BLaER1 treated with 17β-estradiol and CSF1 and Interleukin-3, amounts not matched to agents 10 nM and 100 nM (cell line): Measurements from ENCODE around the gene PDS5B.

Source experiments
- H3K27ac ChIP-seq, 11 experiments: shearing (Covaris generic); formaldehyde crosslinking; 2 replicates each; pipeline ENCODE4 v1.8.1; 2022
- H3K27me3 ChIP-seq, 11 experiments: shearing (Covaris generic); formaldehyde crosslinking; 2 replicates each; pipeline ENCODE4 v1.8.1; 2022
- H3K36me3 ChIP-seq, 11 experiments: shearing (Covaris generic); formaldehyde crosslinking; 2 replicates each; pipeline ENCODE4 v1.8.1; 2022
- H3K4me1 ChIP-seq, 10 experiments: shearing (Covaris generic); formaldehyde crosslinking; 2 replicates each; pipeline ENCODE4 v1.8.1; 2022
- H3K4me2 ChIP-seq, 11 experiments: shearing (Covaris generic); formaldehyde crosslinking; 2 replicates each; pipeline ENCODE4 v1.8.1; 2022
- H3K4me3 ChIP-seq, 10 experiments: shearing (Covaris generic); formaldehyde crosslinking; 2 replicates each; pipeline ENCODE4 v1.8.1; 2022
- H3K9ac ChIP-seq, 11 experiments: shearing (Covaris generic); formaldehyde crosslinking; 2 replicates each; pipeline ENCODE4 v1.8.1; 2022
- H3K9me3 ChIP-seq, 11 experiments: shearing (Covaris generic); formaldehyde crosslinking; replicated peaks in 1 of 11; 2 replicates each; pipeline ENCODE4 v1.8.1; 2022
- H4K20me1 ChIP-seq, 11 experiments: shearing (Covaris generic); formaldehyde crosslinking; 2 replicates each; pipeline ENCODE4 v1.8.1; 2022
- Cebpa-rat ChIP-seq, 11 experiments: shearing (Covaris generic); IDR thresholded peaks; 2 replicates each; pipeline ENCODE4 v1.8.1; 2022

The PDS5B gene

GRCh38 chr13:32791545-32792172 lies 205.4 kb downstream of the PDS5B start:
- Histone ChIP-seq H3K27ac (no peak overlapping the region), H3K27me3 (no peaks in the 10 kb centered on the region), H3K9me3 (no peaks in the 10 kb centered on the region), H3K4me1 (peaks cover 8 to 16% (median 12%) of the 10 kb centered on the region in 10 experiments; a peak in 17 of 20 replicates), H3K9ac (no peak overlapping the region), H3K4me3 (no peak overlapping the region), H3K4me2 (peak overlapping the region in 8 of 11 experiments; percentile 8 to 60 (median 34); a peak in 18 of 22 replicates), H4K20me1 (no peaks in the 10 kb centered on the region), H3K36me3 (peaks cover 10 to 28% (median 16%) of the 10 kb centered on the region in 11 experiments; a peak in 14 of 22 replicates)
- no peak for TF ChIP-seq Cebpa-rat (IDR thresholded peaks at IDR 0.05)

DNA sequence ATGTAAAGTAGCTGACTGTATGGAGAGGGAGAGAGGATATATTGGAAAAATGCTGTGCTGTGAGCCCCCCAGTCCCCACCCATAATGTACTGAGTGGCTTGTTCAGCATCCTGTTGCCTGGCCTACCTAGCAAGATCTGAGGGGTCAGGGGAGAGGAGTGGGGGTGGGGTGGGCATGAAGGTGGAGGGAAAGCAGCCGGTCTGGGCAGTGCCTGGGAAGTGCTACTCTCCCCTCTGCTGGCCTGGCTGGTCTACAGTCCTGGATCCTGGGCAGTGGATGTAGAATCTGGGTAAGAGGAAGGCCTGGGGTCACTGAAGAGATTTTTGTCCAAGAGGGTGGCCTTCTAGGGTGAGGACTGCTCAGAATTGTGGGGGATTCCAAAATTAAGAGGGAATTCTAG lies 210.5 kb downstream of the PDS5B start:
- H3K9ac ChIP-seq: no peak overlapping the region
- H3K4me3 ChIP-seq: no peak overlapping the region
- H3K27me3 ChIP-seq: no peaks in the 10 kb centered on the region
- H3K4me2 ChIP-seq: no peak overlapping the region
- H3K4me1 ChIP-seq: peaks cover 0 to 14% (median 6%) of the 10 kb centered on the region in 10 experiments; a peak in 15 of 20 replicates
- no peaks in the 10 kb centered on the region for H4K20me1 ChIP-seq
- H3K9me3 ChIP-seq: peaks cover 10 to 31% (median 15%) of the 10 kb centered on the region in 11 experiments; a peak in 21 of 22 replicates
- no peak for TF ChIP-seq Cebpa-rat (IDR thresholded peaks at IDR 0.05)
- no peak overlapping the region for H3K27ac ChIP-seq
- H3K36me3 ChIP-seq: no peaks in the 10 kb centered on the region

GRCh38 chr13:32802159-32802558 lies 215.9 kb downstream of the PDS5B start:
- no peaks in the 10 kb centered on the region for H3K27me3 ChIP-seq
- peak overlapping the region in 3 of 11 experiments; percentile 19 to 34 (median 31); a peak in 3 of 22 replicates for H3K9ac ChIP-seq
- H3K4me2 ChIP-seq: peak overlapping the region; percentile 14 to 79 (median 42); a peak in 18 of 22 replicates
- H3K9me3 ChIP-seq: peaks cover 13 to 44% (median 22%) of the 10 kb centered on the region in 11 experiments
- no peaks in the 10 kb centered on the region for H3K36me3 ChIP-seq
- peaks cover 0 to 27% (median 14%) of the 10 kb centered on the region in 10 experiments; a peak in 17 of 20 replicates for H3K4me1 ChIP-seq
- H3K4me3 ChIP-seq: no peak overlapping the region
- no peaks in the 10 kb centered on the region for H4K20me1 ChIP-seq
- H3K27ac ChIP-seq: peak overlapping the region in 5 of 11 experiments; percentile 10 to 38 (median 22); a peak in 6 of 22 replicates
- no peak for TF ChIP-seq Cebpa-rat (IDR thresholded peaks at IDR 0.05)

DNA sequence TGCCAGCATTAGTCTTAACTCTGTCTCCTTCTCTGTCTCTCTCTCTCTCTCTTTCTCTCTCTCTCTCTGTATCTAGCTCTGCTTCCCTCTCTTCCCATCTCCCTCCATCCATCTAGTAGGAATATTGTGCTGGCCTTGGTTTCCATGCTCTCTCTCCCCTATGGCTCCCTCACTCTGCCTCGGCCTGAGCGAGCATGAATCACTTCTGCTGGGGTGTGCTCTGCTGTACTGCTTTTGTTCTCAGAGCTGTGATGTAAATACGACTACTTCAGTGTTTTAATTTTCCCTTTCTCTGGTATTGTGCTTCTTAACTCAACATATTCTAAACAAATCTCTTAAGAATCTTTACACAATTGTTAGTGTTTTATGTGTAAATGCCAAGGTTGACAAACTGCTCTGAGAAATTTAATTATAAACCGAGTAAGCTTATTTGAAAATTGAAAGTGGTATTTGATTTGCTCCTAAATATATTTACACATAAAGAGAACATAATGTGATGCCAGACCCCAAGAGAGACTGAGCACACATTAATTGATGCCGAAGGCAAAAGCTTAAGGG lies 218.5 kb downstream of the PDS5B start:
- Histone ChIP-seq H3K4me1 (peaks cover 0 to 27% (median 14%) of the 10 kb centered on the region in 10 experiments; a peak in 17 of 20 replicates), H3K36me3 (no peaks in the 10 kb centered on the region), H3K9me3 (peaks cover 8 to 47% (median 27%) of the 10 kb centered on the region in 11 experiments; a peak in 21 of 22 replicates), H3K4me3 (no peak overlapping the region), H4K20me1 (no peaks in the 10 kb centered on the region), H3K9ac (no peak overlapping the region), H3K4me2 (no peak overlapping the region), H3K27ac (no peak overlapping the region), H3K27me3 (no peaks in the 10 kb centered on the region)
- no peak for TF ChIP-seq Cebpa-rat (IDR thresholded peaks at IDR 0.05)

- peaks cover 13 to 22% (median 16%) of the 10 kb centered on the region in 10 experiments; a peak in 19 of 20 replicates for H3K4me1 ChIP-seq
- H3K27me3 ChIP-seq: no peaks in the 10 kb centered on the region
- H3K27ac ChIP-seq: peak overlapping the region in 6 of 11 experiments; percentile 15 to 41 (median 26); a peak in 8 of 22 replicates
- H4K20me1 ChIP-seq: no peaks in the 10 kb centered on the region
- peak overlapping the region in 6 of 11 experiments; percentile 10 to 53 (median 20); a peak in 6 of 22 replicates for H3K9ac ChIP-seq
- peaks cover 25 to 57% (median 41%) of the 10 kb centered on the region in 11 experiments for H3K9me3 ChIP-seq
- no peaks in the 10 kb centered on the region for H3K36me3 ChIP-seq
- peak overlapping the region; percentile 49 to 81 (median 65) for H3K4me2 ChIP-seq
- no peak for TF ChIP-seq Cebpa-rat (IDR thresholded peaks at IDR 0.05)
- peak overlapping the region in 1 of 10 experiments; percentile 23; a peak in 2 of 20 replicates for H3K4me3 ChIP-seq
These were observed 225.1 kb downstream of the PDS5B start for GRCh38 chr13:32811297-32811800.

GRCh38 chr13:32821149-32821688 lies 235.0 kb downstream of the PDS5B start:
- TF ChIP-seq Cebpa-rat (IDR thresholded peaks at IDR 0.05): no peak
- no peaks in the 10 kb centered on the region for H3K27me3 ChIP-seq

DNA sequence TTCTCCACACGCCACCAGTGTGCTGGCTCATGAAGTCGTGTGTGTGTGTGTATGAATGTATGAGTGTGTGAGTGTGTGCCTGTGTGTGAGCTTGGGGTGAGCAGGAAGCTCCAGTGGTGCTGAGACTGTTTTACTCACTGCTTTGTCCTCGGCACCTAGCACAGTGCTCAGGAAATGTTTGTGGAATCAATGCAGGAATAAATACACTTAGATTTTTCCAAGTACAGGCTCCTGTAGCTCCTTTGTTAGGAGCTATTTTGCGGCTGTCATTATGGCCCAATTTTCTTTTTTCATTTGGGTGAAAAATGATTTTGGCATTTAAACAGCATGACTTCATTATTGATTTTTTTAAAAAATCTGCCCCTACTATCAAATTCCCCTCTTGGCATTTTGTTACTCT lies 236.5 kb downstream of the PDS5B start:
- H3K4me1 ChIP-seq: no peaks in the 10 kb centered on the region
- H3K36me3 ChIP-seq: no peaks in the 10 kb centered on the region
- no peaks in the 10 kb centered on the region for H4K20me1 ChIP-seq
- TF ChIP-seq Cebpa-rat (IDR thresholded peaks at IDR 0.05): no peak
- no peaks in the 10 kb centered on the region for H3K27me3 ChIP-seq
- H3K9me3 ChIP-seq: no peaks in the 10 kb centered on the region
- H3K9ac ChIP-seq: no peak overlapping the region
- H3K4me2 ChIP-seq: no peak overlapping the region
- H3K27ac ChIP-seq: no peak overlapping the region
- no peak overlapping the region for H3K4me3 ChIP-seq

More at GRCh38 chr13:32821149-32821688, 235.0 kb downstream of the PDS5B start:
- Histone ChIP-seq H3K9me3 (peaks cover 0 to 5% (median 0%) of the 10 kb centered on the region in 11 experiments; a peak in 1 of 22 replicates), H3K4me2 (no peak overlapping the region), H3K9ac (no peak overlapping the region), H3K27ac (no peak overlapping the region), H4K20me1 (no peaks in the 10 kb centered on the region), H3K36me3 (no peaks in the 10 kb centered on the region), H3K4me1 (no peaks in the 10 kb centered on the region), H3K4me3 (no peak overlapping the region)

- H3K9ac ChIP-seq: no peak overlapping the region
- H4K20me1 ChIP-seq: no peaks in the 10 kb centered on the region
- H3K27ac ChIP-seq: no peak overlapping the region
- no peaks in the 10 kb centered on the region for H3K9me3 ChIP-seq
- no peaks in the 10 kb centered on the region for H3K27me3 ChIP-seq
- no peaks in the 10 kb centered on the region for H3K36me3 ChIP-seq
- TF ChIP-seq Cebpa-rat (IDR thresholded peaks at IDR 0.05): no peak
- H3K4me3 ChIP-seq: no peak overlapping the region
- H3K4me2 ChIP-seq: no peak overlapping the region
- H3K4me1 ChIP-seq: no peaks in the 10 kb centered on the region
These were observed 237.3 kb downstream of the PDS5B start for GRCh38 chr13:32823597-32823996.

DNA sequence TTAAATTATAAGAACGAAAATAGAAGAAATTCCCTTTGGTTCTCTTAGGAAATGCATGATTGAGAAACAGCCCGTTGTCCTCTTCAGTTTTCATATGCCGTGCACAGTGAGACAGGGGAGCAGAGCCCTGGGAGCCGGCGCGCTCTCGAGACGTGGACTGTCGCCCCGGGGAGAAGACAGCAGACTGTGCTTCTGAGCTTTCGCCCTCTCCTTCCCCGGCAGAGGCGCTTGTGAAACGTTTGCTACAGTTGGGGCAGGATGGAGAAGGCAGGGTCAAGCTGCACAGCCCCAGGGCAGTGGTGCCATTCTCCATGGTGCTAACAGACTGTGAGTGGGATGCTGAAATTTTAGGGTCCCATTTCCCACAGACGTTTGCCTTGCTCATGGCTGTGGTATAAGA lies 237.8 kb downstream of the PDS5B start:
- Histone ChIP-seq H3K36me3 (no peaks in the 10 kb centered on the region), H3K27me3 (no peaks in the 10 kb centered on the region), H3K4me3 (no peak overlapping the region), H4K20me1 (no peaks in the 10 kb centered on the region), H3K9me3 (no peaks in the 10 kb centered on the region), H3K4me1 (no peaks in the 10 kb centered on the region), H3K4me2 (no peak overlapping the region), H3K9ac (no peak overlapping the region), H3K27ac (no peak overlapping the region)
- TF ChIP-seq Cebpa-rat (IDR thresholded peaks at IDR 0.05): no peak
